Measurements from ENCODE around the gene BABAM1. TPM values are rescaled to one million over a fixed set of nuclear protein-coding genes. Genes with fewer than 3 reads are reported as not detected.

The BABAM1 gene
- total RNA-seq, 1 donor from 2014 or later = 64.7 TPM

DNA sequence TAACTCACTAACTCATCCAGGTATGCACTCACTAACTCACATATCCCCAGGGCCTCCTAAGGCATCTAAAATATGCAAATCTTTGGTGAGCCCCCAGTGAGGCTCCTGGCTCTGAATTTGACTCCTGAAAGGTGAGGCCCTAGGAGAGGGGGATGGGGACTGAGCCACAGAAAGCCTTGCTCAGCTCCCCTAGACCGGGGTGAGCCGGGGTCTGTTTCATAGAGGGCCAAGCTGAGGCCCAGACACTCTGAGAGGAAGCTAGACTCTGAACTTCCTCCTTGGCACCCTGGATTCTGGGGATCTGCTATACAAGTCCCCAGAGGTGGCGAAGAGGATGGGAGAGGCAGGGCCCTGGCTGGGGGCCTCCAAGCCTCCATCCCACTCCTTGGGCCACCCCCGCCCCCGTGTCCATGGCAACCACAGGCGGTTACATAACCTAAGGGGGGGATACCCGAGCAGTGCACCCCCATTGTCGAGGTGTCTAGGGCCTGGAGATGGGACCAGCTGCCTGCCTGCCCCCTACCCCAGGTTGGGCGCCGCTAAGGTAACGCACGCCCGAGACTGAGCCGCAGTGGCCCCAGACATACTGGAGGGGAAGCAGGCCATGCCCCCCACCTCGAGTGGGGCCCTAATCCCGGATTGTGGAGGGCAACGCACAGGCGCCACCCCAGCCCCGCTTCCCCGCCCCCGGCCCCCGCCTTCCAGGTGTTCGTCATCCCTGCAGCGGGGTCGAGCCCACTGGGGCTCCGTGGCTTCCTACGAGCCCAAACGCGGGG lies 35.3 kb downstream of the BABAM1 start:
- Histone ChIP-seq H3K9me3 (ENCODE audit: control insufficient read depth in 3 of 3, low read length in 3 of 3) (peaks cover 0 to 3% (median 0%) of the 10 kb centered on the region in 3 donors), H3K27me3 (ENCODE audit: control insufficient read depth in 3 of 3, insufficient read depth in 3 of 3, low read length in 3 of 3) (no peaks in the 10 kb centered on the region), H3K36me3 (ENCODE audit: control insufficient read depth in 3 of 3, insufficient read depth in 3 of 3, low read length in 3 of 3) (peaks cover 4 to 7% (median 5%) of the 10 kb centered on the region in 3 donors), H3K9ac (ENCODE audit: low read depth in 1 of 3, low read length in 3 of 3) (peak overlapping the region; percentile 79 to 86 (median 81)), H3K27ac (ENCODE audit: low read depth, low read length) (peak overlapping the region; percentile 70), H3K4me1 (ENCODE audit: control insufficient read depth in 3 of 3, insufficient read depth in 3 of 3, low read length in 3 of 3) (peaks cover 31 to 49% (median 42%) of the 10 kb centered on the region in 3 donors), H3K4me3 (ENCODE audit: low read length in 3 of 3) (peak overlapping the region; percentile 74 to 78 (median 75))

GRCh38 chr19:17303167-17303939 lies 36.1 kb downstream of the BABAM1 start, which contains the start of gene ABHD8:
Gene ABHD8 (minus strand): TSS chr19:17303425. CDS start chr19:17301616, 1,809 bp downstream.
- Histone ChIP-seq H3K27ac (ENCODE audit: low read depth, low read length) (peak within 1 kb of the TSS; percentile 75), H3K4me3 (ENCODE audit: low read length in 3 of 3) (peak within 1 kb of the TSS; percentile 74 to 78 (median 75)), H3K9me3 (ENCODE audit: control insufficient read depth in 3 of 3, low read length in 3 of 3) (peaks cover 0 to 1% (median 0%) of the 10 kb centered on the region in 3 donors), H3K36me3 (ENCODE audit: control insufficient read depth in 3 of 3, insufficient read depth in 3 of 3, low read length in 3 of 3) (peaks cover under 1 to 4% (median 3%) of the 10 kb centered on the region in 3 donors), H3K9ac (ENCODE audit: low read depth in 1 of 3, low read length in 3 of 3) (peak within 1 kb of the TSS; percentile 79 to 86 (median 81)), H3K27me3 (ENCODE audit: control insufficient read depth in 3 of 3, insufficient read depth in 3 of 3, low read length in 3 of 3) (no peaks in the 10 kb centered on the region), H3K4me1 (ENCODE audit: control insufficient read depth in 3 of 3, insufficient read depth in 3 of 3, low read length in 3 of 3) (peaks cover 31 to 52% (median 46%) of the 10 kb centered on the region in 3 donors)

DNA sequence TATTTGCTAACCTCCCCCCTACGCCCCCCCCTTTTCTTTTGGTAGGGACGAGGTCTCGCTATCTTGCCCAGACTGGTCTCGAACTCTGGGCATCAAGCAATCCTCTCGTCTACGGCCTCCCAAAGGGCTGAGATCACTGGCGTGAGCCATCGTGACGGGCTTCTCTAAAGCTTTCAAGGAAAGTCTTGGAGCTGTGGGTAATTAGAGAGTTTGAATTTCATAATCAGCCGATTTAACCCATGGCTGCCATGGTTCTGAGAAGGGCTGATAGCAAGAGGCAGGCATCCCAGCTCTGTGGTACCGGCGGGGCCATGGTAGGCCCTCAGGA lies 36.7 kb downstream of the BABAM1 start:
- H3K36me3 ChIP-seq (ENCODE audit: control insufficient read depth in 3 of 3, insufficient read depth in 3 of 3, low read length in 3 of 3) = peaks cover 0 to 3% (median 3%) of the 10 kb centered on the region in 3 donors
- H3K27ac ChIP-seq (ENCODE audit: low read depth, low read length) = peak overlapping the region; percentile 75
- H3K4me3 ChIP-seq (ENCODE audit: low read length in 3 of 3) = peak overlapping the region; percentile 43 to 47 (median 45)
- H3K4me1 ChIP-seq (ENCODE audit: control insufficient read depth in 3 of 3, insufficient read depth in 3 of 3, low read length in 3 of 3) = peaks cover 31 to 52% (median 44%) of the 10 kb centered on the region in 3 donors
- no peak overlapping the region for H3K9ac ChIP-seq (ENCODE audit: low read depth in 1 of 3, low read length in 3 of 3)
- H3K27me3 ChIP-seq (ENCODE audit: control insufficient read depth in 3 of 3, insufficient read depth in 3 of 3, low read length in 3 of 3) = no peaks in the 10 kb centered on the region
- no peaks in the 10 kb centered on the region for H3K9me3 ChIP-seq (ENCODE audit: control insufficient read depth in 3 of 3, low read length in 3 of 3)

DNA sequence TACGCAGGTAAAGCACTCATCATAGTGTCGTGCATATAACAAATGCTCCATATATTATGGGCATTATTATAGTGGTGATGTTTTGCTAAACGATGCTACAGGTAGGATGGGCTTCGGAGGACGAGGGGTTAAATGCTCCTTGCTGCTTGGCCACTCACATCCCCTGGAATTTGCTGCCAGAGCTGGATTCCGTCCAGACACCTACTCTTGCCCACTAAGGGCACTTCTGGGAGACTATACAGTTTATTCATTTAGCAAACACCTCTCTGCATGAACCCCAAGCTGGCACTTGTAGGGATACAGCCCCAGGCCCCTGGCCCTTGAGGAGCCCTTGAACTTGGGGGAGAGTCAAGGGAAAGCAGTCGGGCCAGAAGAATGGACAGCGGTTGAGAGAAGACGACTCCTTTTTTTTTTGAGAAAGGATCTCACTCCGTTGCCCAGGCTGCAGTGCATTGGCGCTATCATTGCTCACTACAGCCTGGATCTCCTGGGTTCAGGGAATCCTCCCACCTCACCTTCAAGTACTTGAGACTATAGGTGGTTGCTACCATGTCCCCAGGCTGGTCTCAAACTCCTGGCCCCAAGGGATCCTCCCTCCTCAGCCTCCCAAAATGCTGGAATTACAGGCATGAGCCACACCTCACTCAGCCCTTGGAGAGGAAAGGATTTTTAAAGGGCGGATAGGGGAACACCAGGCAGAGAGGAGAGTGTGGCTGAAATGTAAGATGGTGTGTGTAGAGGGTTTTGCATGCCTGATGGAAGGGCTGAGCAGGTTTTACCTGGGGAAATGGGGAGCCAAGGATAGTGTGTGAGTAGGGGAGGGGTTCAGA lies 37.4 kb downstream of the BABAM1 start:
- H3K9me3 ChIP-seq (ENCODE audit: control insufficient read depth in 3 of 3, low read length in 3 of 3) = no peaks in the 10 kb centered on the region
- peaks cover 31 to 54% (median 43%) of the 10 kb centered on the region in 3 donors for H3K4me1 ChIP-seq (ENCODE audit: control insufficient read depth in 3 of 3, insufficient read depth in 3 of 3, low read length in 3 of 3)
- no peaks in the 10 kb centered on the region for H3K27me3 ChIP-seq (ENCODE audit: control insufficient read depth in 3 of 3, insufficient read depth in 3 of 3, low read length in 3 of 3)
- peak overlapping the region; percentile 75 for H3K27ac ChIP-seq (ENCODE audit: low read depth, low read length)
- no peak overlapping the region for H3K9ac ChIP-seq (ENCODE audit: low read depth in 1 of 3, low read length in 3 of 3)
- peaks cover 0 to 3% (median 3%) of the 10 kb centered on the region in 3 donors for H3K36me3 ChIP-seq (ENCODE audit: control insufficient read depth in 3 of 3, insufficient read depth in 3 of 3, low read length in 3 of 3)
- H3K4me3 ChIP-seq (ENCODE audit: low read length in 3 of 3) = peak overlapping the region in 1 of 3 donors; percentile 88

DNA sequence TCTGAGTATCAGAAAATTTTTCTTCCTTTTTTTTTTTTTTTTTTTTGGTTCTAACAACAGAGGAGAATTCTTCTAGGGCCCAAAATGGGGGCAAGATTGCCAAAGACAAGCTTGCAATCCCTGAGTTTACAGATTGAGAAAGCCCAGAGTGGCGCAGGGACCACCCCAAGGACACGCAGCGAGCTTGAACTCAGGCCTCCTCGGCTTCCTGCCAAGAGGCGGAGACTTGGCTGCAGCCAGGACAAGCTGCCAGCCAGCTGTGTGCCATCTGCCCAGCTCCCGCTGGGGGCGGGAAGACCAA lies 37.9 kb downstream of the BABAM1 start:
- no peaks in the 10 kb centered on the region for H3K27me3 ChIP-seq (ENCODE audit: control insufficient read depth in 3 of 3, insufficient read depth in 3 of 3, low read length in 3 of 3)
- peaks cover 0 to 3% (median 3%) of the 10 kb centered on the region in 3 donors for H3K36me3 ChIP-seq (ENCODE audit: control insufficient read depth in 3 of 3, insufficient read depth in 3 of 3, low read length in 3 of 3)
- H3K27ac ChIP-seq (ENCODE audit: low read depth, low read length) = peak overlapping the region; percentile 48
- H3K9me3 ChIP-seq (ENCODE audit: control insufficient read depth in 3 of 3, low read length in 3 of 3) = no peaks in the 10 kb centered on the region
- peak overlapping the region; percentile 88 to 95 (median 93) for H3K4me3 ChIP-seq (ENCODE audit: low read length in 3 of 3)
- peaks cover 34 to 58% (median 47%) of the 10 kb centered on the region in 3 donors for H3K4me1 ChIP-seq (ENCODE audit: control insufficient read depth in 3 of 3, insufficient read depth in 3 of 3, low read length in 3 of 3)
- H3K9ac ChIP-seq (ENCODE audit: low read depth in 1 of 3, low read length in 3 of 3) = peak overlapping the region in 1 of 3 donors; percentile 95

DNA sequence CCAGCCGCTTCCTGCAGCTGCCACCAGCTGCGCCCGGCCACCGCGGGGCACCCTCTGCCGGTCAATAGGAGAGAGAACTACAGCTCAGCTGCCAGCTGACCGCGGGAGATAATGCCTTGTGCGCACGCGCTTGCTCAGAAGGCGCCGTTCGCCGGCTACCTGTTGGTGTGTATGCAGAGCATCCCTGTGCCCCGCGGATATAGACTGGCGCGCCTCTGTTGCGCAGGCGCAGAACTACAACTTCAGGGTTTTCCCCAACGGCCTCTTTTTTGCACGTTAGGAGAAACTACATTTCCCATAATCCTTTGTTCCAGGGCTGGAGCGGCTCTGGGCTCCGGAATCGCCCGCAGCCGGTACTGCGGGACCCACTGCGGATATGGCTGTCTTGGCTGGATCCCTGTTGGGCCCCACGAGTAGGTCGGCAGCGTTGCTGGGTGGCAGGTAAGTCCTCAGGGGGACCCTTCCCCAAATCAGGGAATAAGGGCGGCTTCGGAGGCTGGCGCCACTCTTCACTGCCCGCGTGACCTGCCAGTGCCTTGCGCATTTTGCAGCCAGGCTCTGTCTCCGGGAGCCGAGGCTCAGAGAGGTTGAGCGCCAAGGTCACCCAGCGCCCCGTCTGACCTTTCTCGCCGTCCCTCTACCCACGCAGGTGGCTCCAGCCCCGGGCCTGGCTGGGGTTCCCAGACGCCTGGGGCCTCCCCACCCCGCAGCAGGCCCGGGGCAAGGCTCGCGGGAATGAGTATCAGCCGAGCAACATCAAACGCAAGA lies 38.5 kb downstream of the BABAM1 start, which contains the start of gene MRPL34:
Gene MRPL34, plus strand, starts transcription at position 356 of the 768 bp plus-strand sequence. Its CDS starts 21 bp downstream, at position 377.
- Histone ChIP-seq H3K4me3 (ENCODE audit: low read length in 3 of 3) (peak within 1 kb of the TSS; percentile 88 to 95 (median 93)), H3K27me3 (ENCODE audit: control insufficient read depth in 3 of 3, insufficient read depth in 3 of 3, low read length in 3 of 3) (no peaks in the 10 kb centered on the region), H3K9me3 (ENCODE audit: control insufficient read depth in 3 of 3, low read length in 3 of 3) (no peaks in the 10 kb centered on the region), H3K9ac (ENCODE audit: low read depth in 1 of 3, low read length in 3 of 3) (peak within 1 kb of the TSS; percentile 87 to 95 (median 89)), H3K27ac (ENCODE audit: low read depth, low read length) (peak within 1 kb of the TSS; percentile 88), H3K4me1 (ENCODE audit: control insufficient read depth in 3 of 3, insufficient read depth in 3 of 3, low read length in 3 of 3) (peaks cover 39 to 63% (median 52%) of the 10 kb centered on the region in 3 donors), H3K36me3 (ENCODE audit: control insufficient read depth in 3 of 3, insufficient read depth in 3 of 3, low read length in 3 of 3) (peaks cover 0 to 2% (median 2%) of the 10 kb centered on the region in 3 donors)

- peak overlapping the region; percentile 87 to 95 (median 89) for H3K9ac ChIP-seq (ENCODE audit: low read depth in 1 of 3, low read length in 3 of 3)
- H3K36me3 ChIP-seq (ENCODE audit: control insufficient read depth in 3 of 3, insufficient read depth in 3 of 3, low read length in 3 of 3) = no peaks in the 10 kb centered on the region
- H3K27ac ChIP-seq (ENCODE audit: low read depth, low read length) = peak overlapping the region; percentile 88
- H3K4me1 ChIP-seq (ENCODE audit: control insufficient read depth in 3 of 3, insufficient read depth in 3 of 3, low read length in 3 of 3) = peaks cover 41 to 67% (median 54%) of the 10 kb centered on the region in 3 donors
- no peaks in the 10 kb centered on the region for H3K9me3 ChIP-seq (ENCODE audit: control insufficient read depth in 3 of 3, low read length in 3 of 3)
- H3K4me3 ChIP-seq (ENCODE audit: low read length in 3 of 3) = peak overlapping the region; percentile 88 to 95 (median 93)
- no peaks in the 10 kb centered on the region for H3K27me3 ChIP-seq (ENCODE audit: control insufficient read depth in 3 of 3, insufficient read depth in 3 of 3, low read length in 3 of 3)
Observed at GRCh38 chr19:17306285-17306714, 39.1 kb downstream of the BABAM1 start.

- Histone ChIP-seq H3K27me3 (ENCODE audit: control insufficient read depth in 3 of 3, insufficient read depth in 3 of 3, low read length in 3 of 3) (no peaks in the 10 kb centered on the region), H3K4me3 (ENCODE audit: low read length in 3 of 3) (no peak overlapping the region), H3K9ac (ENCODE audit: low read depth in 1 of 3, low read length in 3 of 3) (peak overlapping the region in 1 of 3 donors; percentile 50), H3K27ac (ENCODE audit: low read depth, low read length) (no peak overlapping the region), H3K36me3 (ENCODE audit: control insufficient read depth in 3 of 3, insufficient read depth in 3 of 3, low read length in 3 of 3) (peaks cover 0 to under 1% (median 0%) of the 10 kb centered on the region in 3 donors), H3K9me3 (ENCODE audit: control insufficient read depth in 3 of 3, low read length in 3 of 3) (no peaks in the 10 kb centered on the region), H3K4me1 (ENCODE audit: control insufficient read depth in 3 of 3, insufficient read depth in 3 of 3, low read length in 3 of 3) (peaks cover 35 to 67% (median 48%) of the 10 kb centered on the region in 3 donors)
Observed at GRCh38 chr19:17307876-17308377, 40.7 kb downstream of the BABAM1 start.
